MCF 10A (cell line): ENCODE data around the gene SVOPL. TPM values are rescaled to one million over a fixed set of nuclear protein-coding genes. Genes with fewer than 3 reads are reported as not detected.

Experiments used
- BruUV-seq: library from RNA; stranded (reverse); fragments of 400-500 nt; replicated peaks from 2 replicates; lab custom pipeline; 2021; lab: Mats Ljungman, UMichigan
- CTCF ChIA-PET: fragments of 300-600 bp; sonication (Branson Sonifier 250); formaldehyde crosslinking; extraction: SDS; loops from one replicate; lab custom pipeline; 2021; ENCODE audit warnings: antibody characterized with exemption, inconsistent platforms; lab: Yijun Ruan, JAX
- POLR2A ChIA-PET: fragments of 300-600, 350-650 bp; sonication (Branson Sonifier 250); formaldehyde crosslinking; extraction: SDS; loops from one replicate; lab custom pipeline; 2020; ENCODE audit warnings: antibody characterized with exemption, inconsistent platforms; lab: Yijun Ruan, JAX
- DNase-seq: peaks from one replicate; pipeline ENCODE4 v3.0.0-alpha.2; 2018; ENCODE audit not compliant: unreplicated experiment
- H3K27ac Mint-ChIP-seq: one replicate; pipeline ENCODE4 v1.8.0; 2022; ENCODE audit warnings: mild to moderate bottlenecking, low read depth, mixed read lengths; ENCODE audit not compliant: unreplicated experiment
- H3K27me3 Mint-ChIP-seq: one replicate; pipeline ENCODE4 v1.8.0; 2022; ENCODE audit warnings: mixed read lengths; ENCODE audit not compliant: insufficient read depth, unreplicated experiment
- H3K36me3 Mint-ChIP-seq: one replicate; pipeline ENCODE4 v1.8.0; 2022; ENCODE audit warnings: mild to moderate bottlenecking, moderate library complexity, mixed read lengths; ENCODE audit not compliant: insufficient read depth, unreplicated experiment
- H3K4me1 Mint-ChIP-seq: one replicate; pipeline ENCODE4 v1.8.0; 2022; ENCODE audit warnings: mixed read lengths; ENCODE audit not compliant: insufficient read depth, unreplicated experiment
- H3K4me3 Mint-ChIP-seq: one replicate; pipeline ENCODE4 v1.8.0; 2022; ENCODE audit warnings: mild to moderate bottlenecking, moderate library complexity, mixed read lengths; ENCODE audit not compliant: unreplicated experiment
- H3K9me3 Mint-ChIP-seq: one replicate; pipeline ENCODE4 v1.8.0; 2022; ENCODE audit warnings: mixed read lengths; ENCODE audit not compliant: unreplicated experiment
- CTCF ChIP-seq: fragments of 200-600 bp; IDR thresholded peaks from one replicate; pipeline ENCODE4 v1.8.0; 2022; ENCODE audit warnings: antibody characterized with exemption, mild to moderate bottlenecking; ENCODE audit not compliant: unreplicated experiment
- intact Hi-C: fragments of 100-400 bp; cut with micrococcal nuclease; formaldehyde crosslinking; loops from 2 replicates; pipeline ENCODE4 v1.14.1; 2022
- total RNA-seq: library from RNA; stranded (reverse); gene quantifications from 2 replicates; pipeline ENCODE4 v1.2.3, GENCODE V29; 2022

SVOPL gene
- total RNA-seq, 1 experiment from 2014 or later = not detected

DNA sequence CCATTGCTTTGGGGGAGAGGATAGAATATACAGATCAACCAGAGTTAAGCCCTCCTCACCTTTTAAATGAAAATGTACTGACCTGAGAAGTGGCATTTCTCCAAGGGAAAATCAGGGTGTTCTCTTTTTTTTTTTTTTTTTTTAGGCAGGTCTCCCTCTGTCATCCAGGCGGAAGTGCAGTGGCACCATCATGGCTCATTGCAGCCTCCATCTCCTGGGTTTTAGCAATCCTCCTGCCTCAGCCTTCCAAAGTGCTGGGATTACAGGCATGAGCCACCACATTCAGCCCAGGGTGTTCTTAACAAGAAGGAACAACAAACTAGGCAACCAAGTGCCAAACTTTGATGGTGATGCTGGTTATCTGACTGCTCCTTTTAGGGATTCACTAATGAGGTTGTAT lies 111.0 kb downstream of the SVOPL start:
- intact Hi-C loops = no loop called here
- H3K36me3 Mint-ChIP-seq = peaks cover 2% of the 10 kb centered on the region
- TF ChIP-seq CTCF = no peak
- no peak overlapping the region for H3K27ac Mint-ChIP-seq
- ChIA-PET CTCF (no interaction called here), POLR2A (no interaction called here)
- no peak overlapping the region for H3K4me3 Mint-ChIP-seq
- BruUV-seq = no TSS peak
- no peaks in the 10 kb centered on the region for H3K27me3 Mint-ChIP-seq
- H3K4me1 Mint-ChIP-seq = no peaks in the 10 kb centered on the region
- DNase-seq = no peak
- H3K9me3 Mint-ChIP-seq = no peaks in the 10 kb centered on the region

- POLR2A ChIA-PET = no interaction called here
- no peak overlapping the region for H3K27ac Mint-ChIP-seq
- H3K4me3 Mint-ChIP-seq = no peak overlapping the region
These were observed 112.2 kb downstream of the SVOPL start for GRCh38 chr7:138588986-138589385.

DNA sequence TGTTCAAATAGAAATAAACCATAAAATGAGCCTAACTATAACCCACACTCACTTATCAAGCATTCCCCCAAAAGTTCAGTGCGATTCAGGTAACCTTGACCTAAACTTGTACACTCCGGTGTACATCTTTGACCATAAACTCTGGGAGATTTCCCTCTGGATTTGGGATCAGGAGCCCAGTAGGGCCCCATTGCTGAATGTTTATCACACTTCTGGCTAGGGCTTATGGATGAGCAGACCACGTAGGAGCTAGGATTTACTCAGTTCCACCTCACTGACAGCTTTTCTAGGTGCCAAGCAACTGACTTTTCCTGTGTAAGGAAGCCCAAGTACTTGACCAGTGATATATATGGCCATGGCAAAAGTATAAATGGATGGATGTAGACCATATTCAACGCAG lies 113.7 kb downstream of the SVOPL start:
- no peaks in the 10 kb centered on the region for H3K9me3 Mint-ChIP-seq
- intact Hi-C loops = no loop called here

More at GRCh38 chr7:138588986-138589385, 112.2 kb downstream of the SVOPL start:
- Mint-ChIP-seq H3K27me3 (no peaks in the 10 kb centered on the region), H3K36me3 (peaks cover 14% of the 10 kb centered on the region), H3K9me3 (no peaks in the 10 kb centered on the region), H3K4me1 (no peaks in the 10 kb centered on the region)
- no TSS peak for BruUV-seq
- CTCF ChIA-PET = interaction anchor here (0.6 to 0.7 kb wide), 2 partner anchors 19 to 517 kb away, joined by 3 read pairs; no protein-coding TSS in a partner anchor
- intact Hi-C loops = no loop called here
- TF ChIP-seq CTCF = no peak
- no peak for DNase-seq

GRCh38 chr7:138585283-138585993 lies 115.7 kb downstream of the SVOPL start:
- Mint-ChIP-seq H3K4me1 (no peaks in the 10 kb centered on the region), H3K27me3 (no peaks in the 10 kb centered on the region), H3K27ac (no peak overlapping the region), H3K9me3 (no peaks in the 10 kb centered on the region), H3K36me3 (peaks cover 29% of the 10 kb centered on the region), H3K4me3 (no peak overlapping the region)
- no peak for TF ChIP-seq CTCF
- DNase-seq = no peak
- ChIA-PET CTCF (interaction anchor here (0.6 to 0.7 kb wide), 2 partner anchors 78 to 575 kb away, joined by 3 read pairs; no protein-coding TSS in a partner anchor), POLR2A (no interaction called here)
- no TSS peak for BruUV-seq
- intact Hi-C loops = no loop called here

More for the DNA sequence above, 113.7 kb downstream of the SVOPL start:
- no peak for DNase-seq
- TF ChIP-seq CTCF = no peak
- BruUV-seq = no TSS peak
- H3K36me3 Mint-ChIP-seq = peaks cover 16% of the 10 kb centered on the region
- no peaks in the 10 kb centered on the region for H3K4me1 Mint-ChIP-seq
- H3K4me3 Mint-ChIP-seq = no peak overlapping the region
- POLR2A ChIA-PET = no interaction called here
- CTCF ChIA-PET = interaction anchor here (0.6 to 0.8 kb wide), 2 partner anchors 10 to 20 kb away, joined by 3 read pairs; no protein-coding TSS in a partner anchor
- no peaks in the 10 kb centered on the region for H3K27me3 Mint-ChIP-seq
- H3K27ac Mint-ChIP-seq = no peak overlapping the region
